NT2/D1 (cell line): Measurements from ENCODE around the gene SHROOM2.
"Not testable (repeated sequence)": the region's sequence is repeated elsewhere in the genome, so short reads cannot be mapped to it uniquely, and the experiment has no call there.

Source experiments
- DNase-seq: peaks from one replicate; pipeline ENCODE4 v3.0.0-alpha.2; 2011; ENCODE audit warnings: low read depth, low spot score
- H3K27me3 ChIP-seq: 2 replicates; pipeline ENCODE4 v1.6.0; 2011; ENCODE audit warnings: mild to moderate bottlenecking; ENCODE audit not compliant: insufficient read length, insufficient read depth
- H3K36me3 ChIP-seq: 2 replicates; pipeline ENCODE4 v1.6.1; 2011; ENCODE audit warnings: mild to moderate bottlenecking, low read length, mixed read lengths; ENCODE audit not compliant: insufficient read depth, insufficient read length
- H3K4me1 ChIP-seq: 2 replicates; pipeline ENCODE4 v1.5.1; 2011; ENCODE audit not compliant: insufficient read depth, insufficient read length
- H3K4me3 ChIP-seq: 2 replicates; pipeline ENCODE4 v1.5.1; 2011; ENCODE audit warnings: low read depth; ENCODE audit not compliant: insufficient read length
- H3K9ac ChIP-seq: 2 replicates; pipeline ENCODE4 v1.6.0; 2011; ENCODE audit warnings: low read depth; ENCODE audit not compliant: insufficient read length
- H3K9me3 ChIP-seq: 2 replicates; pipeline ENCODE4 v1.5.1; 2011; ENCODE audit warnings: mild to moderate bottlenecking, low read length; ENCODE audit not compliant: insufficient read depth
- SUZ12 ChIP-seq: IDR thresholded peaks from 2 replicates; pipeline ENCODE4 v1.6.1; 2011; ENCODE audit not compliant: insufficient read length, insufficient read depth; ENCODE audit errors: extremely low read depth
- YY1 ChIP-seq: IDR thresholded peaks from 2 replicates; pipeline ENCODE4 v1.6.1; 2011; ENCODE audit not compliant: insufficient read length, insufficient read depth
- ZNF274 ChIP-seq: IDR thresholded peaks from 2 replicates; pipeline ENCODE4 v1.6.1; 2011; ENCODE audit warnings: mild to moderate bottlenecking, low read depth, low read length

Gene SHROOM2

GRCh38 chrX:9767375-9767774 is 18.9 kb upstream of the SHROOM2 start:
- TF ChIP-seq ZNF274 (no peak), YY1 (no peak), SUZ12 (no peak)

GRCh38 chrX:9768321-9768839 is 17.8 kb upstream of the SHROOM2 start:
- not testable (repeated sequence) for H3K4me1 ChIP-seq, H3K4me3 ChIP-seq, DNase-seq, H3K27me3 ChIP-seq, H3K9me3 ChIP-seq, H3K36me3 ChIP-seq, H3K9ac ChIP-seq

More at GRCh38 chrX:9767375-9767774, 18.9 kb upstream of the SHROOM2 start:
- no peak overlapping the region for H3K9ac ChIP-seq
- H3K4me3 ChIP-seq = no peak overlapping the region
- no peaks in the 10 kb centered on the region for H3K27me3 ChIP-seq
- H3K4me1 ChIP-seq = peaks cover 2% of the 10 kb centered on the region
- no peak for DNase-seq
- H3K36me3 ChIP-seq = peaks cover 12% of the 10 kb centered on the region
- H3K9me3 ChIP-seq = no peaks in the 10 kb centered on the region

DNA sequence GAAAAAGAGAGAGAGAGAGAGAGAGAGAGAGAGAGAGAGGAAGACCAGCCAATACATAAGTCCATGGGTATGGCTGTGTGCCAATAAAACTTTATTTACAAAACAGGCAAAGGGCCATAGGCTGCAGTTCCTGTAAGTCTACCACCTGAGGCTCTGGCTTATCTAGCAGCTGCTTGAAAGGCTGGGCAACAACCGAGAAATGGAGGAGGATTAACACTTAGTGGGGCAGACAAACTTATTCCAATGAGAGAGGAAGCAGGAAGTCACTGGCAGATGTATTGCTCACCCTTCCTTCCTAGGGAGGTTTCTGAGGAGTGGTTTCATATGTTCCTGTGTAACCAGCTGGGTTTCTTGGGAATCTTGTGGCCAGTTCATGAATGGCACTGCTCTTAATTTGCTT is 15.9 kb upstream of the SHROOM2 start:
- TF ChIP-seq YY1 (no peak), ZNF274 (no peak), SUZ12 (no peak)

DNA sequence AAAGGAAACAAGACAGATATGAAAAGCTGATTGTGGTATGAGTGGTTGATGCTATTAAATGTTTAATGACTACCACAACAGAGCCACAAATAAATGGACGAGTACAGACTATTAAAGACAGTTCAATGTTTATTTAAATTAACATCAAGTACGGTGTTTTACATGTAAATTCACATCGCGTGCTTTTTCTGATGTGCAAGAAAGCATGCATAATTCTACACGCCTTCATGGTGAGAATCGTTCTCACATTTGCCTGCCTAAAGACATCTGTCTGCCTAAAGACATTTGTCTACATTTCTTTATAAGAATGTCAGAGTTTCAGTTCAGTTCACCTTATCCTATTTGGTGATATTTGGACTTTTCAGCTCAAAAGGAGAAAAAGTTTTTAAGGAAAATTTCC is 13.3 kb upstream of the SHROOM2 start:
- H3K9ac ChIP-seq = no peak overlapping the region
- DNase-seq = no peak
- H3K27me3 ChIP-seq = no peaks in the 10 kb centered on the region
- no peak overlapping the region for H3K4me3 ChIP-seq
- H3K36me3 ChIP-seq = no peaks in the 10 kb centered on the region
- no peaks in the 10 kb centered on the region for H3K9me3 ChIP-seq
- no peaks in the 10 kb centered on the region for H3K4me1 ChIP-seq
- TF ChIP-seq YY1 (no peak), ZNF274 (no peak), SUZ12 (no peak)

More for the DNA sequence above, 15.9 kb upstream of the SHROOM2 start:
- no peak overlapping the region for H3K4me3 ChIP-seq
- peaks cover 2% of the 10 kb centered on the region for H3K4me1 ChIP-seq
- DNase-seq = no peak
- no peaks in the 10 kb centered on the region for H3K9me3 ChIP-seq
- H3K9ac ChIP-seq = no peak overlapping the region
- no peaks in the 10 kb centered on the region for H3K27me3 ChIP-seq
- H3K36me3 ChIP-seq = no peaks in the 10 kb centered on the region

- Histone ChIP-seq H3K27me3 (no peaks in the 10 kb centered on the region), H3K36me3 (peaks cover 4% of the 10 kb centered on the region), H3K4me1 (no peaks in the 10 kb centered on the region), H3K9me3 (no peaks in the 10 kb centered on the region), H3K9ac (no peak overlapping the region), H3K4me3 (no peak overlapping the region)
- TF ChIP-seq SUZ12 = no peak
- no peak for TF ChIP-seq ZNF274
- no peak for TF ChIP-seq YY1
- DNase-seq = no peak
Observed at GRCh38 chrX:9775930-9776329, 10.3 kb upstream of the SHROOM2 start.

- H3K9ac ChIP-seq = no peak overlapping the region
- no peaks in the 10 kb centered on the region for H3K27me3 ChIP-seq
- peaks cover 8% of the 10 kb centered on the region; the same call in 1 of the 2 replicates for H3K9me3 ChIP-seq
- peaks cover 4% of the 10 kb centered on the region for H3K36me3 ChIP-seq
- H3K4me1 ChIP-seq = no peaks in the 10 kb centered on the region
- no peak overlapping the region for H3K4me3 ChIP-seq
- no peak for TF ChIP-seq YY1
- no peak for TF ChIP-seq SUZ12
- no peak for TF ChIP-seq ZNF274
- no peak for DNase-seq
Observed at GRCh38 chrX:9781941-9782340, 4.3 kb upstream of the SHROOM2 start.

DNA sequence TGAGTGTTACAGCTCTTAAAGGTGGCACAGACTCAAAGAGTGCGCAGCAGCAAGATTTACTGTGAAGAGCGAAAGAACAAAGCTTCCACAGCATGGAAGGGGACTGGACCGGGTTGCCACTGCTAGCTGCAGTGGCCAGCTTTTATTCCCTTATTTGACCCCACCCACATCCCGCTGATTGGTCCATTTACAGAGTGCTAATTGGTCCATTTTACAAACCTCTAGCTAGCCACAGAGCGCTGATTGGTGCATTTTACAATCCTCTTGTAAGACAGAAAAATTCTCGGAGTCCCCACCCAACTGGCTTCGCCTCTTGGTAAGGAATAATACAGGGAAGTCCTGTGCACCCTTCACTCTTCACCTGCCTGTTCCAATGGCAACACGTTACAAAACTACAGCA is 1.9 kb upstream of the SHROOM2 start:
- Histone ChIP-seq H3K4me3 (no peak overlapping the region), H3K36me3 (no peaks in the 10 kb centered on the region), H3K4me1 (peaks cover 4% of the 10 kb centered on the region), H3K9me3 (peaks cover 8% of the 10 kb centered on the region; the same call in 1 of the 2 replicates), H3K27me3 (no peaks in the 10 kb centered on the region), H3K9ac (no peak overlapping the region)
- TF ChIP-seq ZNF274 = no peak
- TF ChIP-seq SUZ12 = no peak
- TF ChIP-seq YY1 = no peak
- no peak for DNase-seq

DNA sequence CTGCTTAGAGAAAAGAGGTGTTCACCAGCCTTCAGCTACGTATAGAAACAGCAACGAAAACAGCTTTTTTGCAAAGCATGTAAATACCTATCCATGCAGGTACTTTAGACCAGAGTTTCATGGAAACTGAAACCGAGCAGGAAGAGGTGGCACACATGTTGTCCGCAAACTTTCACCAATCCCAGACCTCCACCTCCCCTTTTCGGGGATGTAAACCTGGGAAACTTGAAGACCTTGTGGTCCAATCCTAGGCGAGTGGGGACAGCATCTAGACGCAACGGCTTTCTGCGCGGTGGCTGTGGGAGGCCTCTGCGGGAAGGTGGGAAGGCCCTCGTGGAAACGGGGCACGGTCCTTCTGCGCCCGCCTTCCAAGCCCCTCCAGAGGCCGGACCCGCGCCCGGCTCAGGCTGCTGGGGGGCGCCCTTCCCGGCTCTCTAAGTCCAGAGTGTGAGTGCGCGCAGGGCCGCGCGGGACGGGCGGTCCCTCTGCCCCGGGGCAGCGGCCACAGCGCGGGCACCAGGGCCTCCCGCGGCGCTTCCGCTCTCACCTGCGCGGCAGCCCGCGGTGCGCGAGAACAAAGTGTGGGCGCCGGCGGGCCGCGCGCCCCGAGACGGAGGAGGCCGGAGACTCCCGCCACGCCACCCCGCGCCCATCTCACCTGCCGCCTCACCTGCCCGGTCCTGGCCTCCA is 830 bp upstream of the SHROOM2 start:
- Histone ChIP-seq H3K9ac (peak overlapping the region; percentile 74), H3K36me3 (no peaks in the 10 kb centered on the region), H3K9me3 (peaks cover 8% of the 10 kb centered on the region; the same call in 1 of the 2 replicates), H3K4me3 (peak overlapping the region; percentile 55), H3K27me3 (no peaks in the 10 kb centered on the region), H3K4me1 (peaks cover 9% of the 10 kb centered on the region)
- TF ChIP-seq ZNF274 = no peak
- TF ChIP-seq YY1 = no peak
- no peak for TF ChIP-seq SUZ12
- no peak for DNase-seq
